ENCODE data around the gene NMRK1.

Gene NMRK1
- 33.7 to 76.9 reads per million in 2 donors for total RNA-seq

- peak; percentile 84 to 99 (median 90) for DNase-seq
Measured at GRCh38 chr9:75087824-75088645, at the start of gene NMRK1, which contains the start of gene OSTF1. Gene NMRK1 (minus strand): TSS chr9:75088155. CDS start chr9:75083115, 5,040 bp downstream. Gene OSTF1 (plus strand): TSS chr9:75088514. CDS start chr9:75088693, 179 bp downstream.

- DNase-seq, result no peak
Measured at GRCh38 chr9:75134495-75134894, 46.5 kb upstream of the NMRK1 start.

- DNase-seq, result no peak
Measured at GRCh38 chr9:75133396-75133795, 45.4 kb upstream of the NMRK1 start.

- no peak for DNase-seq
Measured at GRCh38 chr9:75132244-75132643, 44.3 kb upstream of the NMRK1 start.

- no peak for DNase-seq
Measured at GRCh38 chr9:75131700-75132099, 43.7 kb upstream of the NMRK1 start.

GRCh38 chr9:75130621-75131230 lies 42.8 kb upstream of the NMRK1 start:
- no peak for DNase-seq

GRCh38 chr9:75130172-75130571 lies 42.2 kb upstream of the NMRK1 start:
- DNase-seq, result no peak

- peak in 1 of 5 experiments; percentile 88 for DNase-seq
Measured at GRCh38 chr9:75128535-75128934, 40.6 kb upstream of the NMRK1 start.

- DNase-seq, result no peak
Measured at GRCh38 chr9:75123696-75124095, 35.7 kb upstream of the NMRK1 start.

- peak in 1 of 5 experiments; percentile 9 for DNase-seq
Measured at GRCh38 chr9:75121914-75122558, 34.1 kb upstream of the NMRK1 start.

GRCh38 chr9:75120686-75121085 lies 32.7 kb upstream of the NMRK1 start:
- DNase-seq, result no peak

- DNase-seq, result peak in 1 of 5 experiments; percentile 70
Measured at GRCh38 chr9:75117564-75117963, 29.6 kb upstream of the NMRK1 start.

- DNase-seq, result no peak
Measured at GRCh38 chr9:75116306-75116705, 28.4 kb upstream of the NMRK1 start.

GRCh38 chr9:75112789-75113188 lies 24.8 kb upstream of the NMRK1 start:
- DNase-seq, result no peak

- DNase-seq, result no peak
Measured at GRCh38 chr9:75111019-75111622, 23.2 kb upstream of the NMRK1 start.

GRCh38 chr9:75109210-75109839 lies 21.4 kb upstream of the NMRK1 start:
- no peak for DNase-seq

GRCh38 chr9:75108571-75108970 lies 20.6 kb upstream of the NMRK1 start:
- peak in 1 of 5 experiments; percentile 51 for DNase-seq

GRCh38 chr9:75106857-75107256 lies 18.9 kb upstream of the NMRK1 start:
- no peak for DNase-seq

- no peak for DNase-seq
Measured at GRCh38 chr9:75105841-75106240, 17.9 kb upstream of the NMRK1 start.

- peak in 1 of 5 experiments; percentile 47 for DNase-seq
Measured at GRCh38 chr9:75105019-75105540, 17.1 kb upstream of the NMRK1 start.

GRCh38 chr9:75104607-75105006 lies 16.7 kb upstream of the NMRK1 start:
- no peak for DNase-seq

- no peak for DNase-seq
Measured at GRCh38 chr9:75102177-75102790, 14.3 kb upstream of the NMRK1 start.

Measured in T-helper 2 cell (primary cell).